Measurements from ENCODE around the gene HES6. TPM values are rescaled to one million over a fixed set of nuclear protein-coding genes. Genes with fewer than 3 reads are reported as not detected.

The HES6 gene
- total and polyA plus RNA-seq, 2 experiments from 2014 or later: 38.8 to 76.3 TPM

DNA sequence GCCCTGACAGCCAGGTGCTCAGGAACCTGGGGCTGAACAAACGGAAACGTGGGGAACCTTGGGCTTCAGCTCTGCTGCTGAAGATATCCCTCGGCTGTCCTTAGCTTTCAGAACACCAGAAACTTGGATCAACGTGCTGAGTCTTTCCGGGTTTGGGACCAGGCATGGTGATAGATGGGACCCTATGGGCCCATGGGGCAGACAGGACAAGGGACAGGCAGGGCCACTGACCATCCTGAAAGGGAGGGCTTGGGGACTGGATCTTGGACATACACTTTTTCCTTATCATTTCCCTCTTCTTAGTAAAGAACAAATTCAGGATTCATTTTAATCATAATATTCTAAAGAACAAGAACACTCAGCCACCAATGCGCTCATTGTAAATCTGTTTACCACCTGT lies 16.3 kb upstream of the HES6 start:
- Mint-ChIP-seq H3K9me3 (no peaks in the 10 kb centered on the region), H3K36me3 (ENCODE audit: low read depth) (peaks cover 18% of the 10 kb centered on the region), H3K4me3 (no peak overlapping the region), H3K27ac (no peak overlapping the region), H3K27me3 (ENCODE audit: insufficient read depth, low read depth, poor library complexity) (peaks cover 6% of the 10 kb centered on the region), H3K4me1 (no peaks in the 10 kb centered on the region; the same call in 2 of the 3 replicates)
- DNase-seq (ENCODE audit: low spot score): no peak
- Histone ChIP-seq H3K36me3 (ENCODE audit: insufficient read depth) (no peaks in the 10 kb centered on the region), H3K4me3 (no peak overlapping the region), H4K20me1 (replicated peaks; ENCODE audit: insufficient read depth) (0 out of 2 replicates have a peak, but pooled peaks cover 3% of the 10 kb centered on the region), H3K4me2 (no peak overlapping the region), H3F3A (replicated peaks; ENCODE audit: low read depth) (no peaks in the 10 kb centered on the region), H2AFZ (no peak overlapping the region), H3K79me2 (replicated peaks; ENCODE audit: insufficient read depth) (no peaks in the 10 kb centered on the region), H3K27me3 (ENCODE audit: insufficient read depth) (no peaks in the 10 kb centered on the region), H3K4me1 (ENCODE audit: insufficient read depth) (no peaks in the 10 kb centered on the region), H3K9me2 (ENCODE audit: insufficient read depth) (no peaks in the 10 kb centered on the region), H3K27ac (ENCODE audit: low read depth) (no peak overlapping the region)
- ATAC-seq: no peak
- TF ChIP-seq POLR2AphosphoS5 (IDR thresholded peaks at IDR 0.05; ENCODE audit: low read depth): no peak
- TF ChIP-seq REST (IDR thresholded peaks at IDR 0.05; ENCODE audit: unreplicated experiment): no peak
- TF ChIP-seq, protein P1, sequence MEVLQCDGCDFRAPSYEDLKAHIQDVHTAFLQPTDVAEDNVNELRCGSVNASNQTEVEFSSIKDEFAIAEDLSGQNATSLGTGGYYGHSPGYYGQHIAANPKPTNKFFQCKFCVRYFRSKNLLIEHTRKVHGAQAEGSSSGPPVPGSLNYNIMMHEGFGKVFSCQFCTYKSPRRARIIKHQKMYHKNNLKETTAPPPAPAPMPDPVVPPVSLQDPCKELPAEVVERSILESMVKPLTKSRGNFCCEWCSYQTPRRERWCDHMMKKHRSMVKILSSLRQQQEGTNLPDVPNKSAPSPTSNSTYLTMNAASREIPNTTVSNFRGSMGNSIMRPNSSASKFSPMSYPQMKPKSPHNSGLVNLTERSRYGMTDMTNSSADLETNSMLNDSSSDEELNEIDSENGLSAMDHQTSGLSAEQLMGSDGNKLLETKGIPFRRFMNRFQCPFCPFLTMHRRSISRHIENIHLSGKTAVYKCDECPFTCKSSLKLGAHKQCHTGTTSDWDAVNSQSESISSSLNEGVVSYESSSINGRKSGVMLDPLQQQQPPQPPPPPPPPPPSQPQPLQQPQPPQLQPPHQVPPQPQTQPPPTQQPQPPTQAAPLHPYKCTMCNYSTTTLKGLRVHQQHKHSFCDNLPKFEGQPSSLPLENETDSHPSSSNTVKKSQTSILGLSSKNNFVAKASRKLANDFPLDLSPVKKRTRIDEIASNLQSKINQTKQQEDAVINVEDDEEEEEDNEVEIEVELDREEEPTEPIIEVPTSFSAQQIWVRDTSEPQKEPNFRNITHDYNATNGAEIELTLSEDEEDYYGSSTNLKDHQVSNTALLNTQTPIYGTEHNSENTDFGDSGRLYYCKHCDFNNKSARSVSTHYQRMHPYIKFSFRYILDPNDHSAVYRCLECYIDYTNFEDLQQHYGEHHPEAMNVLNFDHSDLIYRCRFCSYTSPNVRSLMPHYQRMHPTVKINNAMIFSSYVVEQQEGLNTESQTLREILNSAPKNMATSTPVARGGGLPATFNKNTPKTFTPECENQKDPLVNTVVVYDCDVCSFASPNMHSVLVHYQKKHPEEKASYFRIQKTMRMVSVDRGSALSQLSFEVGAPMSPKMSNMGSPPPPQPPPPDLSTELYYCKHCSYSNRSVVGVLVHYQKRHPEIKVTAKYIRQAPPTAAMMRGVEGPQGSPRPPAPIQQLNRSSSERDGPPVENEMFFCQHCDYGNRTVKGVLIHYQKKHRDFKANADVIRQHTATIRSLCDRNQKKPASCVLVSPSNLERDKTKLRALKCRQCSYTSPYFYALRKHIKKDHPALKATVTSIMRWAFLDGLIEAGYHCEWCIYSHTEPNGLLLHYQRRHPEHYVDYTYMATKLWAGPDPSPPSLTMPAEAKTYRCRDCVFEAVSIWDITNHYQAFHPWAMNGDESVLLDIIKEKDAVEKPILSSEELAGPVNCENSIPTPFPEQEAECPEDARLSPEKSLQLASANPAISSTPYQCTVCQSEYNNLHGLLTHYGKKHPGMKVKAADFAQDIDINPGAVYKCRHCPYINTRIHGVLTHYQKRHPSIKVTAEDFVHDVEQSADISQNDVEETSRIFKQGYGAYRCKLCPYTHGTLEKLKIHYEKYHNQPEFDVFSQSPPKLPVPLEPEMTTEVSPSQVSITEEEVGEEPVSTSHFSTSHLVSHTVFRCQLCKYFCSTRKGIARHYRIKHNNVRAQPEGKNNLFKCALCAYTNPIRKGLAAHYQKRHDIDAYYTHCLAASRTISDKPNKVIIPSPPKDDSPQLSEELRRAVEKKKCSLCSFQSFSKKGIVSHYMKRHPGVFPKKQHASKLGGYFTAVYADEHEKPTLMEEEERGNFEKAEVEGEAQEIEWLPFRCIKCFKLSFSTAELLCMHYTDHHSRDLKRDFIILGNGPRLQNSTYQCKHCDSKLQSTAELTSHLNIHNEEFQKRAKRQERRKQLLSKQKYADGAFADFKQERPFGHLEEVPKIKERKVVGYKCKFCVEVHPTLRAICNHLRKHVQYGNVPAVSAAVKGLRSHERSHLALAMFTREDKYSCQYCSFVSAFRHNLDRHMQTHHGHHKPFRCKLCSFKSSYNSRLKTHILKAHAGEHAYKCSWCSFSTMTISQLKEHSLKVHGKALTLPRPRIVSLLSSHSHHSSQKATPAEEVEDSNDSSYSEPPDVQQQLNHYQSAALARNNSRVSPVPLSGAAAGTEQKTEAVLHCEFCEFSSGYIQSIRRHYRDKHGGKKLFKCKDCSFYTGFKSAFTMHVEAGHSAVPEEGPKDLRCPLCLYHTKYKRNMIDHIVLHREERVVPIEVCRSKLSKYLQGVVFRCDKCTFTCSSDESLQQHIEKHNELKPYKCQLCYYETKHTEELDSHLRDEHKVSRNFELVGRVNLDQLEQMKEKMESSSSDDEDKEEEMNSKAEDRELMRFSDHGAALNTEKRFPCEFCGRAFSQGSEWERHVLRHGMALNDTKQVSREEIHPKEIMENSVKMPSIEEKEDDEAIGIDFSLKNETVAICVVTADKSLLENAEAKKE (CRISPR knock-in tag; IDR thresholded peaks at IDR 0.05): no peak
- no peak for TF ChIP-seq STAT1 (IDR thresholded peaks at IDR 0.05; ENCODE audit: unreplicated experiment)
- TF ChIP-seq, protein P2, sequence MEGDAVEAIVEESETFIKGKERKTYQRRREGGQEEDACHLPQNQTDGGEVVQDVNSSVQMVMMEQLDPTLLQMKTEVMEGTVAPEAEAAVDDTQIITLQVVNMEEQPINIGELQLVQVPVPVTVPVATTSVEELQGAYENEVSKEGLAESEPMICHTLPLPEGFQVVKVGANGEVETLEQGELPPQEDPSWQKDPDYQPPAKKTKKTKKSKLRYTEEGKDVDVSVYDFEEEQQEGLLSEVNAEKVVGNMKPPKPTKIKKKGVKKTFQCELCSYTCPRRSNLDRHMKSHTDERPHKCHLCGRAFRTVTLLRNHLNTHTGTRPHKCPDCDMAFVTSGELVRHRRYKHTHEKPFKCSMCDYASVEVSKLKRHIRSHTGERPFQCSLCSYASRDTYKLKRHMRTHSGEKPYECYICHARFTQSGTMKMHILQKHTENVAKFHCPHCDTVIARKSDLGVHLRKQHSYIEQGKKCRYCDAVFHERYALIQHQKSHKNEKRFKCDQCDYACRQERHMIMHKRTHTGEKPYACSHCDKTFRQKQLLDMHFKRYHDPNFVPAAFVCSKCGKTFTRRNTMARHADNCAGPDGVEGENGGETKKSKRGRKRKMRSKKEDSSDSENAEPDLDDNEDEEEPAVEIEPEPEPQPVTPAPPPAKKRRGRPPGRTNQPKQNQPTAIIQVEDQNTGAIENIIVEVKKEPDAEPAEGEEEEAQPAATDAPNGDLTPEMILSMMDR (conservative IDR thresholded peaks at IDR 0.05; ENCODE audit: low read depth in 2 of 2): no peak
- TF ChIP-seq, protein P3, sequence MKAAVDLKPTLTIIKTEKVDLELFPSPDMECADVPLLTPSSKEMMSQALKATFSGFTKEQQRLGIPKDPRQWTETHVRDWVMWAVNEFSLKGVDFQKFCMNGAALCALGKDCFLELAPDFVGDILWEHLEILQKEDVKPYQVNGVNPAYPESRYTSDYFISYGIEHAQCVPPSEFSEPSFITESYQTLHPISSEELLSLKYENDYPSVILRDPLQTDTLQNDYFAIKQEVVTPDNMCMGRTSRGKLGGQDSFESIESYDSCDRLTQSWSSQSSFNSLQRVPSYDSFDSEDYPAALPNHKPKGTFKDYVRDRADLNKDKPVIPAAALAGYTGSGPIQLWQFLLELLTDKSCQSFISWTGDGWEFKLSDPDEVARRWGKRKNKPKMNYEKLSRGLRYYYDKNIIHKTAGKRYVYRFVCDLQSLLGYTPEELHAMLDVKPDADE (IDR thresholded peaks at IDR 0.05): no peak
- no peak for TF ChIP-seq JUNB (IDR thresholded peaks at IDR 0.05; ENCODE audit: unreplicated experiment)
- TF ChIP-seq CREB1 (CRISPR knock-in tag; IDR thresholded peaks at IDR 0.05; ENCODE audit: low read depth): no peak
- TF ChIP-seq EZH2phosphoT487 (IDR thresholded peaks at IDR 0.05; ENCODE audit: unreplicated experiment): no peak
- no peak for TF ChIP-seq ZNF331 (CRISPR knock-in tag; IDR thresholded peaks at IDR 0.05; ENCODE audit: low read depth)
- no peak for TF ChIP-seq ZNF114 (CRISPR knock-in tag; IDR thresholded peaks at IDR 0.05)

Data from GM23338 (cell line).